WI38 (cell line): Measurements from ENCODE around the gene ATP8B1.

Experiments used
- H3K4me3 ChIP-seq: 2 replicates; pipeline ENCODE4 v1.5.1; 2011; ENCODE audit warnings: low read depth, mild to moderate bottlenecking, control low read depth, low read length
- CTCF ChIP-seq: IDR thresholded peaks from 2 replicates; pipeline ENCODE4 v1.5.1; 2012; ENCODE audit warnings: low read depth, mild to moderate bottlenecking, control low read depth, low read length

ATP8B1 gene

GRCh38 chr18:57705011-57705410 is 98.1 kb downstream of the ATP8B1 start:
- no peak overlapping the region for H3K4me3 ChIP-seq
- TF ChIP-seq CTCF: no peak

- TF ChIP-seq CTCF: no peak
These were observed 104.4 kb downstream of the ATP8B1 start for GRCh38 chr18:57698571-57699276.

GRCh38 chr18:57697426-57697825 is 105.7 kb downstream of the ATP8B1 start:
- no peak overlapping the region for H3K4me3 ChIP-seq
- no peak for TF ChIP-seq CTCF

More at GRCh38 chr18:57698571-57699276, 104.4 kb downstream of the ATP8B1 start:
- H3K4me3 ChIP-seq: no peak overlapping the region

GRCh38 chr18:57696271-57696670 is 106.8 kb downstream of the ATP8B1 start:
- no peak overlapping the region for H3K4me3 ChIP-seq
- TF ChIP-seq CTCF: no peak

- no peak for TF ChIP-seq CTCF
These were observed 111.8 kb downstream of the ATP8B1 start for GRCh38 chr18:57691363-57691762.

GRCh38 chr18:57687970-57688369 is 115.1 kb downstream of the ATP8B1 start:
- H3K4me3 ChIP-seq: no peak overlapping the region

More at GRCh38 chr18:57691363-57691762, 111.8 kb downstream of the ATP8B1 start:
- H3K4me3 ChIP-seq: no peak overlapping the region

More at GRCh38 chr18:57687970-57688369, 115.1 kb downstream of the ATP8B1 start:
- no peak for TF ChIP-seq CTCF
